HepG2 (cell line): ENCODE measurements around the gene CDC6. TPM values are rescaled to one million over a fixed set of nuclear protein-coding genes. Genes with fewer than 3 reads are reported as not detected.

Experiments
- BCLAF1 ChIP-seq: fragments of 450-650 bp; IDR thresholded peaks from 2 replicates; pipeline ENCODE4 v1.6.1; 2017; ENCODE audit warnings: mild to moderate bottlenecking
- HMGXB3 ChIP-seq: sonication (generic); formaldehyde crosslinking; IDR thresholded peaks from 2 replicates; pipeline ENCODE4 v1.4.0; 2020; ENCODE audit warnings: missing genetic modification reagents, borderline replicate concordance
- ISX ChIP-seq: sonication (generic); formaldehyde crosslinking; conservative IDR thresholded peaks from 2 replicates; pipeline ENCODE4 v1.5.0; 2020; ENCODE audit warnings: missing genetic modification reagents
- MEIS1 ChIP-seq: sonication (generic); formaldehyde crosslinking; IDR thresholded peaks from 2 replicates; pipeline ENCODE4 v1.9.0; 2021; ENCODE audit warnings: mild to moderate bottlenecking, missing genetic modification reagents, moderate library complexity, borderline replicate concordance
- NFE2L1 ChIP-seq: sonication (generic); formaldehyde crosslinking; IDR thresholded peaks from 2 replicates; pipeline ENCODE4 v1.4.0; 2020; ENCODE audit warnings: missing genetic modification reagents, mild to moderate bottlenecking, borderline replicate concordance
- NPAS2 ChIP-seq: sonication (generic); formaldehyde crosslinking; IDR thresholded peaks from 2 replicates; pipeline ENCODE4 v1.8.0; 2022; ENCODE audit warnings: mild to moderate bottlenecking, missing genetic modification reagents, borderline replicate concordance
- PRDM4 ChIP-seq: sonication (generic); formaldehyde crosslinking; IDR thresholded peaks from 2 replicates; pipeline ENCODE4 v1.9.0; 2021; ENCODE audit warnings: missing genetic modification reagents, borderline replicate concordance
- RNF219 ChIP-seq: sonication (generic); formaldehyde crosslinking; IDR thresholded peaks from 2 replicates; pipeline ENCODE4 v1.5.0; 2020; ENCODE audit warnings: mild to moderate bottlenecking, missing genetic modification reagents
- SETDB1 ChIP-seq: sonication (generic); formaldehyde crosslinking; IDR thresholded peaks from 2 replicates; pipeline ENCODE4 v1.5.1; 2020; ENCODE audit warnings: missing genetic modification reagents, mild to moderate bottlenecking, borderline replicate concordance
- SP2 ChIP-seq: sonication (generic); formaldehyde crosslinking; IDR thresholded peaks from 2 replicates; pipeline ENCODE4 v1.5.1; 2020; ENCODE audit warnings: mild to moderate bottlenecking, missing genetic modification reagents
- THRA ChIP-seq: sonication (generic); formaldehyde crosslinking; IDR thresholded peaks from 2 replicates; pipeline ENCODE4 v1.4.0; 2020; ENCODE audit warnings: missing genetic modification reagents, borderline replicate concordance
- ZNF143 ChIP-seq: sonication (generic); formaldehyde crosslinking; IDR thresholded peaks from 2 replicates; pipeline ENCODE4 v1.4.0; 2020; ENCODE audit warnings: missing genetic modification reagents
- ZNF761 ChIP-seq: sonication (generic); formaldehyde crosslinking; conservative IDR thresholded peaks from 2 replicates; pipeline ENCODE4 v1.4.0; 2020; ENCODE audit warnings: mild to moderate bottlenecking, missing genetic modification reagents
- ZNF776 ChIP-seq: sonication (generic); formaldehyde crosslinking; IDR thresholded peaks from 2 replicates; pipeline ENCODE4 v1.4.0; 2020; ENCODE audit warnings: mild to moderate bottlenecking, missing genetic modification reagents
- polyA plus RNA-seq, 8 experiments: library from polyadenylated mRNA; depleted of rRNA in 3 of 8; stranded (reverse) in 7 of 8; unstranded in 1 of 8; fragments of >200 nt; fragmentation: Illumina TruSeq in 4 of 8; extraction: Trizol in 4 of 8; gene quantifications; 2 replicates each; pipeline versions ENCODE4 v1.2.1 to v1.2.3, GENCODE V29; 2011 to 2016; ENCODE audit warnings: low read depth in 4 of 8, missing spikeins in 1 of 8, mixed read lengths in 1 of 8; ENCODE audit not compliant: insufficient read depth in 1 of 8
- total RNA-seq, 5 experiments: library from RNA; depleted of rRNA; stranded (reverse); fragments of >200 nt; fragmentation: Illumina TruSeq; extraction: Trizol; gene quantifications; 2 replicates each; pipeline ENCODE4 v1.2.3, GENCODE V29; 2016; ENCODE audit warnings: low read depth in 1 of 5

The CDC6 gene
- total and polyA plus RNA-seq, 2 of the 13 experiments (the other 11 are each of a cell fraction or from before 2014, with no cell fraction given) = 17.4 to 114 TPM

DNA sequence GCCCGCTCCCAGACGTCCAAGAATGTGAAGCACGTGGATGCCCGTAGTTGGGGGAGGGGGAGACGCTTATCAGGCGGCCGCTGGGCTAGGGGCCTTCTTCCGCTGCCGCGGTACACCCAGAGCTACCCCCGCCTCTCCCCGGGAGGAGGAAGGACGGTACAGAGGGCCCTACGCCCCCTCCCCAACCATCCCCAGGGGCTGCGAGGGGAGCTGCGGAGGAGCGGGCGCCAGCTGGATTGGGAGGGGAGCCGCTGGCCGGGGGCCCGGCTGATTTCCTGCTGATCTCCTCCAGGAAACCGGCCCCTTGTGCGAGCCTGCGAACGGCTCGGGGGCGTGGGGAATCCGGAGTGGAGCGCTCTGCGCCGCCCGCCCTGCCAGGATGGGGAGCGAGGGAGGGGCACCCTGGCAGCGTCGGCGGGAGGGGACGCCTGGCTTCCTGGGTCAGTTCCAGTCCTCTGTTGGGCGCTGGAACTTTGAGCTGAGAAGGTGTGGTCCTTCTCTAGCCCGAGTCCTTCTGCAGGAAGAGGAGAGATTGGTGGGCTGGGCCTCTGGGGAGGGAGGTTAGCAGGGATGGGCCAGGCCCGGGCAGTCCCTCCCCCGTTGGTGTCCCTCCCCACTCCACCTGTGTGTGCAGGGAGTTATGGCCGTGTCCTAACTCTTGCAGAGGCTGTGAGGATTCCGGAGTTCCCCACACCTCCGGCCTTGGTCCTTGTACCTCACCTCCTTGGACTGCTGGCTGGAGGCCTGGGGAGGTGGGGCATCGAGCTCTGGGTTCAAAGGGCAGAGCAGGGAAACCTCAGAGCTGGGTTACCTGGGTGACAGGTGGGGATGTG, 57.7 kb downstream of the CDC6 start (continued):
- no peak for TF ChIP-seq RNF219 (CRISPR knock-in tag)
- TF ChIP-seq NFE2L1 (CRISPR knock-in tag) = peak; percentile 46; the same call in 1 of the 2 replicates
- TF ChIP-seq NPAS2 (CRISPR knock-in tag) = no peak
- TF ChIP-seq ZNF143 (CRISPR knock-in tag) = no peak
- TF ChIP-seq PRDM4 = no peak
- peak; percentile 26; the same call in 1 of the 2 replicates for TF ChIP-seq SP2 (CRISPR knock-in tag)
- peak; percentile 75 for TF ChIP-seq MEIS1 (CRISPR knock-in tag)
- no peak for TF ChIP-seq ISX
- TF ChIP-seq ZNF761 = peak; percentile 81; the same call in 1 of the 2 replicates
- no peak for TF ChIP-seq SETDB1 (CRISPR knock-in tag)
- no peak for TF ChIP-seq ZNF776 (CRISPR knock-in tag)
- no peak for TF ChIP-seq BCLAF1
- TF ChIP-seq THRA (CRISPR knock-in tag) = peak; percentile 30
- TF ChIP-seq HMGXB3 = no peak
